ENCODE data around the gene TRIM24. TPM values are rescaled to one million over a fixed set of nuclear protein-coding genes. Genes with fewer than 3 reads are reported as not detected.

TRIM24 gene
- total RNA-seq, 1 donor from 2014 or later: 19.0 TPM

DNA sequence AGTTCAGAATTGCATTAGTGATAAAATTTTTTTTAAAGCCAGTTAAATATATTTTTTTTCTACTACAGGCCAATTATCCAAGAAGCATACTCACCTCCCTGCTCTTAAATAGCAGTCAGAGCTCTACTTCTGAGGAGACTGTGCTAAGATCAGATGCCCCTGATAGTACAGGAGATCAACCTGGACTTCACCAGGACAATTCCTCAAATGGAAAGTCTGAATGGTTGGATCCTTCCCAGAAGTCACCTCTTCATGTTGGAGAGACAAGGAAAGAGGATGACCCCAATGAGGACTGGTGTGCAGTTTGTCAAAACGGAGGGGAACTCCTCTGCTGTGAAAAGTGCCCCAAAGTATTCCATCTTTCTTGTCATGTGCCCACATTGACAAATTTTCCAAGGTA is 119.1 kb downstream of the TRIM24 start:
- no peak for DNase-seq

DNA sequence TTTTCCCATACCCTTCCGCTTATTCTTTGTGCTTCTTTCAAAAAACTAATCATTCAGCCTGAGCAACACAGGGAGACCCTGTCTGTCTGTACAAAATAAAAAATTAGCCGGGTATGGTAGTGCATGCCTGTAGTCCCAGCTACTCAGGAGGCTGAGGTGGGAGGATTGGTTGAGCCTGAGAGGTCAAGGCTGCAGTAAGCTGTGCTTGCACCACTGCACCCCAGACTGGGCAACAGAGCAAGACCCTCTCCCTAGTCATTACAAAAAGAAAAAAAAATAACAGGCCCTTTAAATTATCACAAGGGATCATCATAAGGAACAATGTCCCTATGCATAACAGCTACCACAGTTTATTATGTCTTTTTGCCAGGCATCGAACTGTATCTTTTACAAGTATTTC is 119.6 kb downstream of the TRIM24 start:
- DNase-seq: no peak

GRCh38 chr7:138581065-138581464 is 121.0 kb downstream of the TRIM24 start:
- DNase-seq: no peak

DNA sequence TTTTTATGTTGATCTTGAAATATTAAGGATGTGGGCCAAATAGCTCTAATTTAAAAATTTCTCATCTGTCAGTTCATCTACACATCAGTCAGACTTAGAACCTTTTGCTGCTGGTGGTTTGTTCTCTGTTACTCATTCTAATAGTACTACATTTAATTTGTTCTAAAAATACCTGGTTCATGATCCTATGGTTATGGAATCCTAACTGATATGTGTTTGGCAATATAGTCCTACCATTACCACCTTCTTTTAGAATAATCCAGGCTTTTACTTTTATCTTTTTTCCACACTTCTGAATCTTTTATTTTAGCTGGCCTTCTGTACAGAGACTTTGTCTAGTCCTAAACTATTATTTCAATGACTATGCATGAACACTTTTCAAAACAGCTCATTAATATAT is 124.2 kb downstream of the TRIM24 start:
- no peak for DNase-seq

DNA sequence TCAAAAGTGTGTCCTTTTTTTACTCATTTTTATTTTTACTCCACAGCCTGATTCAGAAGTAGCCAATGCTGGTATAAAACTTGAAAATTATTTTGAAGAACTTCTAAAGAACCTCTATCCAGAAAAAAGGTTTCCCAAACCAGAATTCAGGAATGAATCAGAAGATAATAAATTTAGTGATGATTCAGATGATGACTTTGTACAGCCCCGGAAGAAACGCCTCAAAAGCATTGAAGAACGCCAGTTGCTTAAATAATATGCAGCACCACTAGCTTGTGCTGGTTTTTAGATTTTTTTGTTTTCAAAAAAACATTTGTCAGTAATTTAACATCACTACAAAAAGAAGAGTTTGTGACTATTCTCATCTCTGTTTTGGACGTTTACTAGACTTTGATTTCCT is 124.6 kb downstream of the TRIM24 start:
- DNase-seq: no peak

DNA sequence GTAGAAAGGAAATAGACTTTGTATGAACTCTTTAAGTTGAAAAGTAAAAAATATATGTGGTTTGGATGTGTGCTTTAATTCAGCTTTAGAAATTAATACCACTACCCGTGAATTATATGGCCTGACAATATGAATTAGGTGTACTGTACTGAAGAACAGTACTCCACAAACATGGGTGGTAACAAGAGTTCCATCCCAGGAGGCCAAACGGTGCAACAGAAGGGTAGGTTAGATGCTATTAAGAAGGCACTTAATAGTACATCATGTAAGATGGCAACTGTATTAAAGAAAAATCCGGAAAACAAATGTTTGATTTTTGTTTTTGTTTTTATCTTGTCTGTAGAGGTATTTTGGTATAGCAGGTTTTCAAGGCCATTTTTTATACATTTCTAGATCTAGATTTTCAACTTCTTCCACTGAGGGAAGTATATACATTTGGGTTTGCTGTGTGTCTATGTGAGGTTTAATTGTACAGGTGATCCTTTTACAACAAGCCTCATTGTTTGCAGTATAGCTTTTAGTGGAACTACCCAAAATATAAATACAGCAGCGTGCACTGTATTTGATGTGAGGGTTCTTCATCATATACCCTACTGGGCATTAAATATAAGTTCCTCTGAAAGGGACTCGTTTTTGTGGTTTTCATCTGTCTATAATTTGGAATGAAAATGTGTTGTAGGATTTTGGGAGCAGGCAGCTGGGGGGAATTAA is 125.4 kb downstream of the TRIM24 start:
- DNase-seq: no peak

- DNase-seq: no peak
These were observed 127.4 kb downstream of the TRIM24 start for GRCh38 chr7:138587485-138587884.

GRCh38 chr7:138588986-138589385 is 128.9 kb downstream of the TRIM24 start:
- DNase-seq: no peak

DNA sequence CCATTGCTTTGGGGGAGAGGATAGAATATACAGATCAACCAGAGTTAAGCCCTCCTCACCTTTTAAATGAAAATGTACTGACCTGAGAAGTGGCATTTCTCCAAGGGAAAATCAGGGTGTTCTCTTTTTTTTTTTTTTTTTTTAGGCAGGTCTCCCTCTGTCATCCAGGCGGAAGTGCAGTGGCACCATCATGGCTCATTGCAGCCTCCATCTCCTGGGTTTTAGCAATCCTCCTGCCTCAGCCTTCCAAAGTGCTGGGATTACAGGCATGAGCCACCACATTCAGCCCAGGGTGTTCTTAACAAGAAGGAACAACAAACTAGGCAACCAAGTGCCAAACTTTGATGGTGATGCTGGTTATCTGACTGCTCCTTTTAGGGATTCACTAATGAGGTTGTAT is 130.1 kb downstream of the TRIM24 start:
- DNase-seq: no peak

GRCh38 chr7:138595454-138595853 is 135.4 kb downstream of the TRIM24 start:
- DNase-seq: no peak

- no peak for DNase-seq
These were observed 142.4 kb downstream of the TRIM24 start for GRCh38 chr7:138602451-138602850.

DNA sequence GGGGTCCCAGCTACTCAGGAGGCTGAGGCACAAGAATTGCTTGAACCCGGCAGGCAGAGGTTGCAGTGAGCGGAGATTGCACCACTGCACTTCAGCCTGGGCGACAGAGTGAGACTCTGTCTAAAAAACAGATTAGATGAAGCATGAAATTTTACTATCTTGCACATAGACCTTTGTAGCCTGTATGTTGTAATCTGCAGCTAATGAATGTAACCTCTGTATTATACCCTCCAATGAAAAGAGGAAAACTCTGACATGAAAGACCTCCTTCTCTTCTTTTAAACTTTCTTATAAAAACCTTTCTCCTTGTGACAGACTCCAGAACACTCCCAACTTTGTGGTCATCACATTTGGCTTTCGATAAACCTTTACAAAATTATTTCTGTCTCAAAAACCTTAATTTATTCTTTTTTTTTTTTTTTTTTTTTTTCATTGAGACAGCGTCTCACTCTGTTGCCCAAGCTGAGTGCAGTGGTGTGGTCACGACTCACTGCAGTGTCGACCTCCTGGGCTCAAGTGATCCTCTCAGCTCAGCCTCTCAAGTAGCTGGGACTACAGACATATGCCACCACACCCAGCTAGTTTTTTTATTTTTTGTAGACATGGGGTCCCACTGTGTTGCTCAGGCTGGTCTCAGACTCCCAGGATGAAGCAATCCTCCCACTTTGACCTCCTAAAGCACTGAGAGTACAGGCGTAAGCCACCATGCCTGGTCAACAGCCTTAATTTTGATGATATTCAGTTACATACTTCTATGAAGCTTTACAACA is 143.7 kb downstream of the TRIM24 start:
- no peak for DNase-seq

GRCh38 chr7:138606236-138606635 is 146.2 kb downstream of the TRIM24 start:
- no peak for DNase-seq

DNA sequence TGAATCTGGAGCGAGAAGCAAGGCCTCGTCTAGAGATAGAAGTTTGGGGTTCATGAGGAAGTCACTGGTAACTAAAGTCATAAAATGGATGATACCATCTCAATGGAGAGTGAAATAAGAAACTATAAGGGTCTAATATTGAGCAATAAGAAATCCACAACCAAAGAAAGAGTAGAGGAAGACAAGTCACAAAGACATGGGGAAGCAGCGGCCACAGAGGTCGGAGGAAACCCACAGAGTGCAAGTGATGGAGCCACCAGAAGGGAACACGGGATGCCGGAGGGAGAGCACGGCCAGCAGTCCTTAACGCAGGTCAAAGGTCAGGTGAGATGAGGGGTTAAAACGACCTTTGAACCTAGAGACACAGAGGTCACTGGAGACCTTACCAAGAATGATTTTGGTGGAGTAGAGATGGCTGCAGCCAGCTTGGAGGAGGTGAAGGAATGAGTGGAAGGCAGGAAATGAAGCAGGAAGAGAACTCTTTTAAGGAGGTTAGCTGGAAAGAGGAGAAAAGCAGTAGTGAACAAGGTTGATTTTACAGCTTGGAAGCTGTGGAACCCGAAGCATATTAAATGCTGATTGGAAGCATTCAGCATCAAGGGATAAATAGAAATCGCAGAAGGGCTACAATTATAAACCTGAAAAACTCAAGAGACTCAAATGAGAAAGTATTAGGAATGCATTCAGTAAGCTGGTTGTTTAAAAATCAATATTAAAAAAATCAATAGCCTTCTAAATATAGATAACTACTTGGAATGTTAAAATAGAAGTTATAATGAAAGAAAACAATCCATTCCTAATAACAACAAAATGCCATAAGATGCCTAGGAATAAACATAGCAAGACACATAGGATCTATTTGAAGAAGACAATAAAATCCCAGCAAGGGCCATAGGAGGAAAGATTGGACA is 147.4 kb downstream of the TRIM24 start:
- no peak for DNase-seq

- peak; percentile 33 for DNase-seq
These were observed 148.2 kb downstream of the TRIM24 start for GRCh38 chr7:138608275-138608674.

- no peak for DNase-seq
These were observed 150.7 kb downstream of the TRIM24 start for GRCh38 chr7:138610671-138611170.

- DNase-seq: no peak
These were observed 153.6 kb downstream of the TRIM24 start for GRCh38 chr7:138613630-138614029.

DNA sequence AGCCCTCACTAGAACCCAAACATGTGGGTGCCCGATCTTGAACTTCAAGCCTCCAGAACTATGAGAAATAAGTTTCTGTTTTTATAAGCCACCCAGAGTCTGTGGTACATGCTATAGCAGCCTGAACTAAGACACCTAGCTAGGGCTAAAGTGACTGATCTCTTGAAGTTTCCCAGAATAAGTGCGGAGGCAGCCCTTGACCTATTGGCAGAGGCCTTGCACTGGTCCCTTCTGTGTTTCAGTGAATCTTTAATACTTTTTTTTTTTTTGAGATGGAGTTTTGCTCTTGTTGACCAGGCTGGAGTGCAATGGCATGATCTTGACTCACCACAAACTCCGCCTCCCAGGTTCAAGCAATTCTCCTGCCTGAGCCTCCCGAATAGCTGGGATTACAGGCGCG is 156.0 kb downstream of the TRIM24 start:
- no peak for DNase-seq

- no peak for DNase-seq
These were observed 158.4 kb downstream of the TRIM24 start for GRCh38 chr7:138618506-138618905.

GRCh38 chr7:138618933-138619332 is 158.9 kb downstream of the TRIM24 start:
- no peak for DNase-seq

- no peak for DNase-seq
These were observed 162.8 kb downstream of the TRIM24 start for GRCh38 chr7:138622841-138623240.

DNA sequence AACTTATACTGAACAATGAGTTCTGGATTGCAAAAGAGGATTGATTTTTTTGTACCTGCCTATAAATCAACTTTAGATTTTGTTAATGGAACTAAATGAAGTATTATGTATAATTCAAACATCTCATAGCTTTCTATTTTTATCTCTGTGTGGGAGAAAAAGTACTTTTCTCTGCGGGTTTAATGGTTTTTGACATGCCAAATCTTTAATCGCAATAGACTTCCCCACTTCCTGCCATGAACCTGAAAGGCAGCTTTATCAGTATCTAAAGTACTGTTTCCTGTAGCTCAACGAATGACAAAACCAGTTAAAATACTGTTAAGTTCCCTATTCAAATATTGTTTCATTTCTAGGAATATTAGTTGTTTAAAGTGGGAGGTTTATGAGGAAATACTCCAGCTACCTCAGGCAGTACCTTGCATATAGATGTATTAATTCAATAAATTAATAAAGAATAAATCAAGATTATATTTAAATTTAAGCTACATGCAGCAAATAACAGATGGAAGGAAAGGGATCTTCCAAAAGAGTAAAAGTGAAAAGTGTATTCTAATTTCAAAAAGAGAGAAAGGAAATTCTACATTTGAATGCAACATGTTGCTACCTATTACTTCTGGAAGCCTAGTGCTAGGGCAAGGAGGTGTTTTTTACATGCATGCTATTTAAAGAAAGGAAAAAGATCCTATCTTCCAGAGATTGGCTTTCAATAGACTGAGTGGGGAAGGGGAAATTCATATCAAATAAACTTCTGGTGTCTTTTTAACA is 165.2 kb downstream of the TRIM24 start:
- no peak for DNase-seq
